Measurements from ENCODE around the gene HPCAL1. TPM values are rescaled to one million over a fixed set of nuclear protein-coding genes. Genes with fewer than 3 reads are reported as not detected.
A peak's percentile ranks its signal among the peaks of the same experiment; 100 is the strongest.
"Not testable (repeated sequence)": the region's sequence is repeated elsewhere in the genome, so short reads cannot be mapped to it uniquely, and the experiment has no call there.

The HPCAL1 gene
- total RNA-seq, 1 donor from 2014 or later = 34.6 TPM

DNA sequence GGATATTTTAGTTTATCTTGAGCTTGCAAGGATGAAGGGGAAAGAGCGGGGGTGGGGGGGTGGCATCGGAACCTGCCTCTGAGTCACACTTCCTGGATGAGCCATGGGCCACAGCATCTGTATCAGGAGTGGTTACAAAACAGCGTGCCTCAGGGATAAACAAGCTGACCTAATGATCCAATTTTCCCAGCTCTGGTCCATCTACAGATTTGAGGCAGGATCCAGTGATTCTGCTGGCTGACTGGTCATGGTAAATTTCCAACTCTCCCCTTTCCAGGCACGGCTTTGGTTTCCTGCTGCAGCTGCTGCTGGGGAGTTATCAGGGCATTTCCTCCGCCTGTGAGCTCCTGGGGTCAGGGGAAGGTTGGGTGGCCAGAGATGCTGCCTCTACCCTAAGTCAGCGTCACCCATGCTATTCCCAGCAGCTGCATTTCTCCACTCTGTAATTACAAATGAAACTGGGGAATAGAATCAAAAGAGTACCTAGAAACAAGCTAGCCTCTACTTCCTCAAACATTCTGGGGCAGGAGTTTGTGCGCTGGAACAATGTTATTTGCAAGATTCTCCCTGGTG lies 4.7 kb upstream of the HPCAL1 start:
- Mint-ChIP-seq H3K36me3 (ENCODE audit: low read depth, unreplicated experiment) (peaks cover 3% of the 10 kb centered on the region), H3K4me1 (ENCODE audit: unreplicated experiment) (peaks cover 12% of the 10 kb centered on the region), H3K27me3 (ENCODE audit: unreplicated experiment) (peaks cover 2% of the 10 kb centered on the region), H3K4me3 (ENCODE audit: unreplicated experiment) (no peak overlapping the region), H3K9me3 (ENCODE audit: unreplicated experiment) (no peaks in the 10 kb centered on the region), H3K27ac (ENCODE audit: unreplicated experiment) (peak overlapping the region; percentile 25)
- TF ChIP-seq, protein P1, sequence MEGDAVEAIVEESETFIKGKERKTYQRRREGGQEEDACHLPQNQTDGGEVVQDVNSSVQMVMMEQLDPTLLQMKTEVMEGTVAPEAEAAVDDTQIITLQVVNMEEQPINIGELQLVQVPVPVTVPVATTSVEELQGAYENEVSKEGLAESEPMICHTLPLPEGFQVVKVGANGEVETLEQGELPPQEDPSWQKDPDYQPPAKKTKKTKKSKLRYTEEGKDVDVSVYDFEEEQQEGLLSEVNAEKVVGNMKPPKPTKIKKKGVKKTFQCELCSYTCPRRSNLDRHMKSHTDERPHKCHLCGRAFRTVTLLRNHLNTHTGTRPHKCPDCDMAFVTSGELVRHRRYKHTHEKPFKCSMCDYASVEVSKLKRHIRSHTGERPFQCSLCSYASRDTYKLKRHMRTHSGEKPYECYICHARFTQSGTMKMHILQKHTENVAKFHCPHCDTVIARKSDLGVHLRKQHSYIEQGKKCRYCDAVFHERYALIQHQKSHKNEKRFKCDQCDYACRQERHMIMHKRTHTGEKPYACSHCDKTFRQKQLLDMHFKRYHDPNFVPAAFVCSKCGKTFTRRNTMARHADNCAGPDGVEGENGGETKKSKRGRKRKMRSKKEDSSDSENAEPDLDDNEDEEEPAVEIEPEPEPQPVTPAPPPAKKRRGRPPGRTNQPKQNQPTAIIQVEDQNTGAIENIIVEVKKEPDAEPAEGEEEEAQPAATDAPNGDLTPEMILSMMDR (IDR thresholded peaks at IDR 0.05; ENCODE audit: unreplicated experiment) = no peak
- DNase-seq (ENCODE audit: low spot score) = no peak

DNA sequence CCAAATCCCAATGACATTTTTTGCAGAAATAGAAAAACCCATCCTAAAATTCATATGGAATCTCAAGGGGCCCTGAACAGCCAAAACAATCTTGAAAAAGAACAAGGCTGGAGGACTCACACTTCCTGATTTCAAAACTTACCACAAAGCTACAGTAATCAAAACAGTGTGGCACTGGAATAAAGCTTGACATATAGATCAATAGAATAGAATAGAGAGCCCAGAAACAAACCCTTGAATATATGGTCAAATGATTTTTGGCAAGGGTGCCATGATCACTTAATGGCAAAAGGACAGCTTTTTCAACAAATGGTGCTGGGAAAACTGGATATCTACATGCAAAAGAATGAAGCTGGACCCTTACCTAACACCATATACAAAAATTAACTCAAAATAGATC lies 3.9 kb upstream of the HPCAL1 start:
- H3K27ac Mint-ChIP-seq (ENCODE audit: unreplicated experiment) = not testable (repeated sequence)

DNA sequence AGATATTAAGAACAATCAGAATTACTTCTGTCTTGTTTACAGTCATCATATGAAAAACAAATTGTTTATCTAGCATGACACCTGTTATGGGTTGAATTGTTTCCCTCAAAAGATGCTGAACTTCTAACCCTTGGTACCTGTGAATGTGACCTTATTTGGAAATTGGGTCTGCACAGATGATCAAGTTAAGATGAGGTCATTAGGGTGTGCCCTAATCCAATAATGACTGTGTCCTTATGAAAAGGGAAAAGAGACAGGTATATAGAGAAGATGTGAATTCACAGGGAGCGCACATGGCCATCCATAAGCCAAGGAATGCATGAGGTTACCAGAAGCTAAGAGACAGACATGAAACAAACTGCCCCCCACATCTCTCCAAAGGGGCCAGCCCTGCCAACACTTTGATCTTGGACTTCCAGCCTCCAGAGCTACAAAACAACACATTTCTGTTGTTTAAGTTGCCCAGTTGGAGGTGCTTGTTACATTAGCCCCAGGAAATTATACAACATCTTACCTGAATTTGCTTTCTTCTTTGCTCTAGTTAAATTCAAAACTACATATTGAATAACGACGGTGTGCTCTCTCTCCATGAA lies 2.3 kb upstream of the HPCAL1 start:
- Mint-ChIP-seq H3K27ac (ENCODE audit: unreplicated experiment) (no peak overlapping the region), H3K9me3 (ENCODE audit: unreplicated experiment) (no peaks in the 10 kb centered on the region), H3K4me1 (ENCODE audit: unreplicated experiment) (peaks cover 15% of the 10 kb centered on the region), H3K4me3 (ENCODE audit: unreplicated experiment) (peak overlapping the region; percentile 28), H3K36me3 (ENCODE audit: low read depth, unreplicated experiment) (no peaks in the 10 kb centered on the region), H3K27me3 (ENCODE audit: unreplicated experiment) (peaks cover 10% of the 10 kb centered on the region)
- DNase-seq (ENCODE audit: low spot score) = no peak
- TF ChIP-seq, protein P1 (IDR thresholded peaks at IDR 0.05; ENCODE audit: unreplicated experiment) = no peak

More for the DNA sequence above, 3.9 kb upstream of the HPCAL1 start:
- H3K36me3 Mint-ChIP-seq (ENCODE audit: low read depth, unreplicated experiment); DNase-seq (ENCODE audit: low spot score); H3K4me3 Mint-ChIP-seq (ENCODE audit: unreplicated experiment); H3K27me3 Mint-ChIP-seq (ENCODE audit: unreplicated experiment); H3K9me3 Mint-ChIP-seq (ENCODE audit: unreplicated experiment): not testable (repeated sequence)
- H3K4me1 Mint-ChIP-seq (ENCODE audit: unreplicated experiment) = peaks cover 12% of the 10 kb centered on the region

DNA sequence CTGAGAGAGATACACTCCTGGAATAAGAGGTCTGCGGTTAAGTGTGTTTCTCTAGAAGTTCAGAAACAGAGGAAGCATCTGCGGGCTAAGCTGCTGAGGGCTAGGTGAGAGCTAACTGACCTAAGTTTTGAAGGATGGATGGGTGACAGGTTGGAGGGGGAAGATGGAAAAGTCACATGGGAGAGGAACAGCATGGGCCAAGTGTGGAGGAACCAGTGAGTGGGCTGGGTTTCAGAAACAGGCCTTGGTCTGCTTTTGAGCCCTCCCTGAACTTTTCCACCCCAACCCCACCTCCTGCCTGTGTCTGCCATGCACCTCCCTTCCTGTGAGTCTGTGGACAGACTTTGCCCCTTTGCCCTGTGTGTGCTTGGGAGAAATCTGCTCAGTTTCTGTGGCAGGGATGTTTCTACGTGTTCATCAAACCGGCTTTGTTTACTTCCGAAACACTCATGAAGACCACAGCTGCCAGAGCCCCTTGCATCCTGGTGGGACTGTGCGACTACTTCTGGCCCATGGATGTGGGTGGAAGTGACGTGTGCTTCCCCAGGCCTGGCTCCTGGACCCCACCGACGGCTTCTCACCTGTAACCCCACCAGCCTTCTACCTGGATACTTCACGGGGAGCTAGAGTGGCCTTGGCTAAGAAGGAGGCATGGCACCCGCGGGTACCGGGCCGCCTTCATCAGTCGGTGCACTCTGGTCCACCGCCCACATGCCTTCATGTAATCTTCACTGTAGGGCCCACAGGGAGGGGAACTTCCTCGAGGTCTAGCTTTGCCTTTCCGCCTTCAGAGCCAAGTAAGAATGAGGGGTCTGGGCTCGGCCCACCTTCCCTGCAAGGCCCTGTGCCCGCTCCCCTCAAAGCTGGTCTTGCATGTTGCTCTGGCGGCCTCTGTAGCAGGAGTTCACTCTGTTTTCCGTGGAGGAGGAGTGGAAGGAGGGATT lies 1.4 kb upstream of the HPCAL1 start:
- no peak for DNase-seq (ENCODE audit: low spot score)
- H3K27ac Mint-ChIP-seq (ENCODE audit: unreplicated experiment) = peak overlapping the region; percentile 49
- no peaks in the 10 kb centered on the region for H3K36me3 Mint-ChIP-seq (ENCODE audit: low read depth, unreplicated experiment)
- TF ChIP-seq, protein P1 (IDR thresholded peaks at IDR 0.05; ENCODE audit: unreplicated experiment) = no peak
- H3K9me3 Mint-ChIP-seq (ENCODE audit: unreplicated experiment) = no peaks in the 10 kb centered on the region
- H3K4me1 Mint-ChIP-seq (ENCODE audit: unreplicated experiment) = peaks cover 15% of the 10 kb centered on the region
- peak overlapping the region; percentile 68 for H3K4me3 Mint-ChIP-seq (ENCODE audit: unreplicated experiment)
- H3K27me3 Mint-ChIP-seq (ENCODE audit: unreplicated experiment) = peaks cover 17% of the 10 kb centered on the region

DNA sequence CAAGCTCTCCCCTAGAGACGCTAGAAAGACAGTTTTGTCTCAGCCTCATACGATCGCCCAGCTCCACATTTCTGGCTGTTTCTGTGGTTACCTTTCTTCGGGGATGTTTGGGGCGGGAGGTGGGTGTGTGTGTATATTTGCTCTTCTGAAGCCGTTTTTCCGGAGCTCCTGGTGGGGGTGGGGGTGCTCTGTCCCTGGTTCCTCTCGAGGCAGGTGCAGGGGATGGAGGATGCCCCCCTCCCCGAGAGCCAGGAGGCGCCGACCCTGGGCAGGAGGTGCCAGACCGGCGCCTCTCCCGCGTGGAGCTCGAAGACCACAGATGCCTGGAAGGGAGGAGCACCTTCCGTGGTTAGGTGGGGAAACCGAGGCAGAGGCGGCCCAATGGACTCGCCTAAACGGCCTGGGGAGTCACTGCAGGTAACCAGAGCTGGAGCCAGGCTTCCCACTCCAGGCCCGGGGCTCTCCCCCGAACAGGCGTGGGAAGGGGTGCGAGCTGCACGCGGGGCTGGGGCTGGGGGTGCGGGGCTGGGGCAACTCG lies 694 bp upstream of the HPCAL1 start:
- peak overlapping the region; percentile 68 for H3K4me3 Mint-ChIP-seq (ENCODE audit: unreplicated experiment)
- TF ChIP-seq, protein P1 (IDR thresholded peaks at IDR 0.05; ENCODE audit: unreplicated experiment) = no peak
- H3K27ac Mint-ChIP-seq (ENCODE audit: unreplicated experiment) = peak overlapping the region; percentile 27
- no peaks in the 10 kb centered on the region for H3K36me3 Mint-ChIP-seq (ENCODE audit: low read depth, unreplicated experiment)
- no peaks in the 10 kb centered on the region for H3K9me3 Mint-ChIP-seq (ENCODE audit: unreplicated experiment)
- peaks cover 15% of the 10 kb centered on the region for H3K4me1 Mint-ChIP-seq (ENCODE audit: unreplicated experiment)
- peaks cover 17% of the 10 kb centered on the region for H3K27me3 Mint-ChIP-seq (ENCODE audit: unreplicated experiment)
- no peak for DNase-seq (ENCODE audit: low spot score)

All from endothelial cell (in vitro differentiated cells).